ENCODE data around the gene CBFB. TPM values are rescaled to one million over a fixed set of nuclear protein-coding genes. Genes with fewer than 3 reads are reported as not detected.

Gene CBFB
- total and polyA plus RNA-seq, 2 of the 4 experiments (the other 2 are of a cell fraction) = 44.2 to 48.0 TPM

DNA sequence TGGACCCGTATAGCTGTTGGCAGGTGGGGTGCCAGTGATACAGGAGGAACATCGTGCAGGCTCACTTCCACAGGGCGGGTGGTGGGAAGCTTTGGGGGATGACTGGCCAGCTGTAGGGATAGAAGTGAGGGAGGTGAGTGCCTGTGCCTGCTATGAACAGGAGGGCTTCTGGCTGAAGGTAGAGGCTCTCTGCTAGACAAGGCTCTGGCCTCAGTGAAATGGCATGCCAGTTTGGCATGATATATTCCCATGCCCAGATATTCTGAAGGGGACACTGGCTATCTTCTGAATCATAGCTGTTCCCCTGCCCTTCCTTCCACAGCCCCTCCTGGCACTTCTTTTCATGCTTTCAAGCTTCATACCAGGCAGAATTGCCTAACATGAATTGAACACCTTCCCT, 99.9 kb downstream of the CBFB start:
- Histone ChIP-seq H2BK15ac (ENCODE audit: low read depth, low read length) (no peak overlapping the region), H4K5ac (ENCODE audit: low read depth, low read length) (no peak overlapping the region), H3K27ac (ENCODE audit: insufficient read depth, low read length) (no peak overlapping the region), H2BK120ac (ENCODE audit: low read depth, low read length) (no peak overlapping the region), H3K23ac (ENCODE audit: low read depth, low read length) (no peak overlapping the region), H3K79me1 (ENCODE audit: low read depth in 1 of 2, low read length in 2 of 2) (peaks cover 6 to 19% of the 10 kb centered on the region in 2 experiments; a peak in 3 of 4 replicates), H3K36me3 (ENCODE audit: control insufficient read depth, insufficient read depth, low read length) (peaks cover 26% of the 10 kb centered on the region), H3K4me2 (ENCODE audit: low read depth, low read length) (no peak overlapping the region), H3K9me3 (ENCODE audit: control insufficient read depth, insufficient read depth, low read length) (no peaks in the 10 kb centered on the region), H3K56ac (ENCODE audit: extremely low read depth, insufficient read depth, low read length) (no peak overlapping the region), H3K27me3 (ENCODE audit: control insufficient read depth, insufficient read depth, low read length) (no peaks in the 10 kb centered on the region), H2AK5ac (ENCODE audit: low read depth, low read length) (no peak overlapping the region), H3K4me3 (ENCODE audit: insufficient read depth, low read depth, low read length) (no peak overlapping the region), H2AFZ (replicated peaks; ENCODE audit: low read length, poor library complexity) (no peak overlapping the region), H3K9ac (ENCODE audit: low read depth, low read length) (no peak overlapping the region), H4K8ac (ENCODE audit: low read depth in 2 of 2, low read length in 2 of 2) (no peak overlapping the region), H2BK20ac (ENCODE audit: low read depth, low read length) (no peak overlapping the region), H3K4me1 (ENCODE audit: control insufficient read depth, insufficient read depth, low read length) (no peaks in the 10 kb centered on the region), H2AK9ac (replicated peaks; ENCODE audit: low read depth, low read length, poor library complexity) (no peak overlapping the region), H3K9me1 (ENCODE audit: insufficient read depth, low read length) (peaks cover 11% of the 10 kb centered on the region), H3K14ac (replicated peaks; ENCODE audit: low read depth, low read length) (no peak overlapping the region), H2BK5ac (ENCODE audit: low read depth, low read length, poor library complexity, severe bottlenecking) (no peak overlapping the region), H3K18ac (ENCODE audit: low read depth, low read length) (no peak overlapping the region), H4K91ac (ENCODE audit: insufficient read depth, low read depth, low read length) (no peak overlapping the region), H3K4ac (ENCODE audit: low read depth, low read length) (no peak overlapping the region), H4K20me1 (ENCODE audit: insufficient read depth, low read length) (no peaks in the 10 kb centered on the region)
- no peak for TF ChIP-seq POLR2A (IDR thresholded peaks at IDR 0.05; ENCODE audit: low read depth, low read length)
- no peak for TF ChIP-seq CTCF (conservative IDR thresholded peaks at IDR 0.05; ENCODE audit: low read depth, low read length)
- TF ChIP-seq BHLHE40 (IDR thresholded peaks at IDR 0.05; ENCODE audit: low read depth, low read length) = no peak
- no peak for TF ChIP-seq MAFK (IDR thresholded peaks at IDR 0.05; ENCODE audit: low read depth, low read length)
- TF ChIP-seq RFX5 (IDR thresholded peaks at IDR 0.05; ENCODE audit: low read depth, low read length) = no peak
- TF ChIP-seq NFE2L2 (IDR thresholded peaks at IDR 0.05; ENCODE audit: low read depth, low read length) = no peak
- no peak for TF ChIP-seq RAD21 (IDR thresholded peaks at IDR 0.05; ENCODE audit: low read length)
- no peak for TF ChIP-seq FOS (IDR thresholded peaks at IDR 0.05; ENCODE audit: low read depth, low read length)
- TF ChIP-seq, protein P1, sequence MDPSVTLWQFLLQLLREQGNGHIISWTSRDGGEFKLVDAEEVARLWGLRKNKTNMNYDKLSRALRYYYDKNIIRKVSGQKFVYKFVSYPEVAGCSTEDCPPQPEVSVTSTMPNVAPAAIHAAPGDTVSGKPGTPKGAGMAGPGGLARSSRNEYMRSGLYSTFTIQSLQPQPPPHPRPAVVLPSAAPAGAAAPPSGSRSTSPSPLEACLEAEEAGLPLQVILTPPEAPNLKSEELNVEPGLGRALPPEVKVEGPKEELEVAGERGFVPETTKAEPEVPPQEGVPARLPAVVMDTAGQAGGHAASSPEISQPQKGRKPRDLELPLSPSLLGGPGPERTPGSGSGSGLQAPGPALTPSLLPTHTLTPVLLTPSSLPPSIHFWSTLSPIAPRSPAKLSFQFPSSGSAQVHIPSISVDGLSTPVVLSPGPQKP (IDR thresholded peaks at IDR 0.05; ENCODE audit: borderline replicate concordance, low read depth, low read length) = no peak
- TF ChIP-seq MAZ (IDR thresholded peaks at IDR 0.05; ENCODE audit: borderline replicate concordance, low read depth, low read length) = no peak
- TF ChIP-seq RCOR1 (IDR thresholded peaks at IDR 0.05; ENCODE audit: insufficient replicate concordance, low read length) = no peak
- TF ChIP-seq MXI1 (IDR thresholded peaks at IDR 0.05; ENCODE audit: borderline replicate concordance, low read depth, low read length) = no peak
- TF ChIP-seq CHD1 (IDR thresholded peaks at IDR 0.05; ENCODE audit: low read depth, low read length) = no peak
- TF ChIP-seq, protein P2, sequence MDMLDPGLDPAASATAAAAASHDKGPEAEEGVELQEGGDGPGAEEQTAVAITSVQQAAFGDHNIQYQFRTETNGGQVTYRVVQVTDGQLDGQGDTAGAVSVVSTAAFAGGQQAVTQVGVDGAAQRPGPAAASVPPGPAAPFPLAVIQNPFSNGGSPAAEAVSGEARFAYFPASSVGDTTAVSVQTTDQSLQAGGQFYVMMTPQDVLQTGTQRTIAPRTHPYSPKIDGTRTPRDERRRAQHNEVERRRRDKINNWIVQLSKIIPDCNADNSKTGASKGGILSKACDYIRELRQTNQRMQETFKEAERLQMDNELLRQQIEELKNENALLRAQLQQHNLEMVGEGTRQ (IDR thresholded peaks at IDR 0.05; ENCODE audit: low read depth, low read length) = no peak
- no peak for TF ChIP-seq SMC3 (IDR thresholded peaks at IDR 0.05; ENCODE audit: low read depth, low read length)
- TF ChIP-seq CEBPB (IDR thresholded peaks at IDR 0.05; ENCODE audit: low read depth, low read length) = no peak
- DNase-seq (no peak), ATAC-seq (ENCODE audit: low read depth) (no peak)
- in situ Hi-C loops (cut with MboI; ENCODE audit: low sequenced_read_pairs) (no loop called here), intact Hi-C loops (cut with micrococcal nuclease) (no loop called here), dilution Hi-C loops (cut with HindIII; ENCODE audit: low sequenced_read_pairs, unreplicated experiment) (no loop called here)
- 100% methylated on average over 1 of the region's 3 CpGs; no CpG with 5 or more reads in 1 of the 2 experiments for WGBS, 2 experiments (ENCODE audit: extremely low coverage in 2 of 2, insufficient read length in 1 of 2)
- CTCF ChIA-PET = no interaction called here
- POLR2A ChIA-PET (ENCODE audit: unreplicated experiment) = no interaction called here
- BruUV-seq (replicated peaks) = no TSS peak

Measured in IMR-90 (cell line).